Type B pancreatic cell (in vitro differentiated cells): Measurements from ENCODE around the gene AGO1. TPM values are rescaled to one million over a fixed set of nuclear protein-coding genes. Genes with fewer than 3 reads are reported as not detected.

Experiments used
- DNase-seq: peaks from one replicate; pipeline ENCODE4 v3.0.0; 2021; ENCODE audit warnings: mixed read lengths; ENCODE audit not compliant: unreplicated experiment; ENCODE audit errors: extremely low spot score
- H3K27ac Mint-ChIP-seq: 2 replicates; pipeline ENCODE4 v1.8.0; 2021; ENCODE audit warnings: mild to moderate bottlenecking, mixed read lengths
- H3K27me3 Mint-ChIP-seq: 2 replicates; pipeline ENCODE4 v1.8.0; 2021; ENCODE audit warnings: mixed read lengths
- H3K36me3 Mint-ChIP-seq: 2 replicates; pipeline ENCODE4 v1.8.0; 2021; ENCODE audit warnings: mixed read lengths
- H3K4me1 Mint-ChIP-seq: one replicate; pipeline ENCODE4 v1.8.0; 2021; ENCODE audit warnings: mixed read lengths; ENCODE audit not compliant: unreplicated experiment
- H3K4me3 Mint-ChIP-seq: 2 replicates; pipeline ENCODE4 v1.8.0; 2021; ENCODE audit warnings: mild to moderate bottlenecking, mixed read lengths
- H3K9me3 Mint-ChIP-seq: 2 replicates; pipeline ENCODE4 v1.8.0; 2021; ENCODE audit warnings: mixed read lengths
- total RNA-seq: library from RNA; stranded (reverse); gene quantifications from 2 replicates; pipeline ENCODE4 v1.2.1, GENCODE V29; 2021; ENCODE audit warnings: low replicate concordance
- TF ChIP-seq, protein P1 (sequence below): fragments of 200-600 bp; sonication (generic); conservative IDR thresholded peaks from 2 replicates; pipeline ENCODE4 v1.5.0; 2021; ENCODE audit warnings: antibody characterized with exemption, mild to moderate bottlenecking

The AGO1 gene
- total RNA-seq, 1 donor from 2014 or later, result 47.7 TPM

DNA sequence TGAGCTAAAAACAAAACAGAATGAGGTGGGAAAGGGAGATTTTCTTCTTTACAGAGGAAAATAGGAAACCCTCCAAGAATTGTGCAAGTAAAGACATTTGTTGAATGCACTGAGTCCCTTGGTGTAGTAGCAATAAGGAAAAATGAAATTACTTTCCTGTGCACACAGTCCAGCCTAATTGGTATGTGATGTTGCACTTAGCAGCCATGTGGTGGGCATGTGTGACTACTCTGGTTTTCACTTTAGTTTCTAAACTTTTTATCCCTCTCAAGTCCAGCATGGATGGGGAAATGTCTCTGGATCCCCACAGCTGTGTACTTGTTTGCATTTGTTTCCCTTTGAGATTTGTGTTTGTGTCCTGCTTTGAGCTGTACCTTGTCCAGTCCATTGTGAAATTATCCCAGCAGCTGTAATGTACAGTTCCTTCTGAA, 40.8 kb downstream of the AGO1 start:
- TF ChIP-seq, protein P1, sequence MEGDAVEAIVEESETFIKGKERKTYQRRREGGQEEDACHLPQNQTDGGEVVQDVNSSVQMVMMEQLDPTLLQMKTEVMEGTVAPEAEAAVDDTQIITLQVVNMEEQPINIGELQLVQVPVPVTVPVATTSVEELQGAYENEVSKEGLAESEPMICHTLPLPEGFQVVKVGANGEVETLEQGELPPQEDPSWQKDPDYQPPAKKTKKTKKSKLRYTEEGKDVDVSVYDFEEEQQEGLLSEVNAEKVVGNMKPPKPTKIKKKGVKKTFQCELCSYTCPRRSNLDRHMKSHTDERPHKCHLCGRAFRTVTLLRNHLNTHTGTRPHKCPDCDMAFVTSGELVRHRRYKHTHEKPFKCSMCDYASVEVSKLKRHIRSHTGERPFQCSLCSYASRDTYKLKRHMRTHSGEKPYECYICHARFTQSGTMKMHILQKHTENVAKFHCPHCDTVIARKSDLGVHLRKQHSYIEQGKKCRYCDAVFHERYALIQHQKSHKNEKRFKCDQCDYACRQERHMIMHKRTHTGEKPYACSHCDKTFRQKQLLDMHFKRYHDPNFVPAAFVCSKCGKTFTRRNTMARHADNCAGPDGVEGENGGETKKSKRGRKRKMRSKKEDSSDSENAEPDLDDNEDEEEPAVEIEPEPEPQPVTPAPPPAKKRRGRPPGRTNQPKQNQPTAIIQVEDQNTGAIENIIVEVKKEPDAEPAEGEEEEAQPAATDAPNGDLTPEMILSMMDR, result no peak
- DNase-seq, result no peak
- Mint-ChIP-seq H3K27ac (no peak overlapping the region), H3K9me3 (no peaks in the 10 kb centered on the region), H3K4me1 (no peaks in the 10 kb centered on the region), H3K36me3 (peaks cover 28% of the 10 kb centered on the region), H3K27me3 (no peaks in the 10 kb centered on the region), H3K4me3 (no peak overlapping the region)

DNA sequence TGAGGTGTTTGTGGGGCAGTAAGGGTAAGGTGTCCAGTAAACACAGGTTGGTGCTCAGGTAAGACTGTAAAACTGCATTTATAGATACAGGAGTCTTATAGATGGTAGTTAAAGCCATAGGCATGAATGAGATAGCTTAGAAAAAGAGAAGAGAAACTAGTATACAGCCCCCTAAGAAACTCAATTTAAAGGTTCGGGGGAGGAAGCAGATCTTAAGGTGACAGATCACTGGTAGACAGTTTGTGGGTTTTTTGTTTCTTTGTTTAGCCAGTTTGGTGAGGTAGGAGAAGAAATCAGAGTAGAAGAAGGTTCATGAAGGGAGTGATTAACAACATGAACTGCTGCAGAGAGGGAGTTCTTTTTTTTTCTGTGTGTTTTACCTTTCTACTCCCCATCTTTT, 41.8 kb downstream of the AGO1 start:
- Mint-ChIP-seq H3K27ac (no peak overlapping the region), H3K9me3 (no peaks in the 10 kb centered on the region), H3K4me1 (peaks cover 4% of the 10 kb centered on the region), H3K36me3 (peaks cover 24% of the 10 kb centered on the region), H3K4me3 (no peak overlapping the region), H3K27me3 (no peaks in the 10 kb centered on the region)
- no peak for DNase-seq
- TF ChIP-seq, protein P1, result no peak

DNA sequence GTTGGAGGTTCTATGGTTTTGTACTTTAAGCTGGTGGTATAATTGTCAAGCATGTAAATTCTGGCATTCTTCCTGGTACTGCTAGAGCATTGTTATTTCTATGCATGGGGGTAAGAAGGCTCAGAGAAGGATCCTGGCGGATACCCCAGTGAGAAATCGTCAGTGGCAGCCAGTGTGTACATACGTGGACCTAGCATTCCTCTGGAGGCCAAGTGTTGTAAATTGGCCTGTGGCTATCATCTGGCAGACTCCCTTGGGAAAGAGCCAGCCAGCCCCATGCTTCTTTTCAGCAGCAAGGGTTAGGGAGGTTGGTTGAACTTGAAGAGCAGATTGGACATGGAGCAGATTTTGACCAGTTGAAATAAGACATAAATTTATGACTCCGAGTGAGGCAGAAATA, 42.7 kb downstream of the AGO1 start:
- no peak for DNase-seq
- Mint-ChIP-seq H3K36me3 (peaks cover 20% of the 10 kb centered on the region), H3K9me3 (no peaks in the 10 kb centered on the region), H3K27me3 (no peaks in the 10 kb centered on the region), H3K4me3 (no peak overlapping the region), H3K27ac (no peak overlapping the region), H3K4me1 (peaks cover 4% of the 10 kb centered on the region)
- TF ChIP-seq, protein P1, result no peak

DNA sequence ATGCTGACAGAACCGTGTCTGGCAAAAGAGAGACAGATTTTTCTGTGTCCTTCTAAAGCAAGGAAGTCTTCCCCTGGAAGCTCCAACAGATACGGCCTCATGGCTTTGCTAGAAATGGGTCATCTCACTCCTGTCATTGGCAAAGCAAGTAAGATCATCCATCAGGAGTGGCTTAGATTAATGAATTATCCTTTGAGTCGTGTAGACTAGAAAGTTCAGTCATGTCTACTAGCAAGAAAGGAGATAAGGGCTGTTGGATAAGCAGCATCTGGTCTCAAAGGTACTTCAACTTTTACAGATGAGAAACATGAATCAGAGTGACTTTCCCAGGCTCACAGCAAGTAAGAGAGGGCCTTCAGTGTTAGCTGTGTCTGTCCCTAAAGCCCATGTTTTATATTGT, 44.5 kb downstream of the AGO1 start:
- DNase-seq, result no peak
- H3K9me3 Mint-ChIP-seq, result no peaks in the 10 kb centered on the region
- H3K4me3 Mint-ChIP-seq, result no peak overlapping the region
- H3K4me1 Mint-ChIP-seq, result peaks cover 14% of the 10 kb centered on the region
- peaks cover 14% of the 10 kb centered on the region for H3K36me3 Mint-ChIP-seq
- no peak overlapping the region for H3K27ac Mint-ChIP-seq
- H3K27me3 Mint-ChIP-seq, result no peaks in the 10 kb centered on the region
- TF ChIP-seq, protein P1, result no peak

DNA sequence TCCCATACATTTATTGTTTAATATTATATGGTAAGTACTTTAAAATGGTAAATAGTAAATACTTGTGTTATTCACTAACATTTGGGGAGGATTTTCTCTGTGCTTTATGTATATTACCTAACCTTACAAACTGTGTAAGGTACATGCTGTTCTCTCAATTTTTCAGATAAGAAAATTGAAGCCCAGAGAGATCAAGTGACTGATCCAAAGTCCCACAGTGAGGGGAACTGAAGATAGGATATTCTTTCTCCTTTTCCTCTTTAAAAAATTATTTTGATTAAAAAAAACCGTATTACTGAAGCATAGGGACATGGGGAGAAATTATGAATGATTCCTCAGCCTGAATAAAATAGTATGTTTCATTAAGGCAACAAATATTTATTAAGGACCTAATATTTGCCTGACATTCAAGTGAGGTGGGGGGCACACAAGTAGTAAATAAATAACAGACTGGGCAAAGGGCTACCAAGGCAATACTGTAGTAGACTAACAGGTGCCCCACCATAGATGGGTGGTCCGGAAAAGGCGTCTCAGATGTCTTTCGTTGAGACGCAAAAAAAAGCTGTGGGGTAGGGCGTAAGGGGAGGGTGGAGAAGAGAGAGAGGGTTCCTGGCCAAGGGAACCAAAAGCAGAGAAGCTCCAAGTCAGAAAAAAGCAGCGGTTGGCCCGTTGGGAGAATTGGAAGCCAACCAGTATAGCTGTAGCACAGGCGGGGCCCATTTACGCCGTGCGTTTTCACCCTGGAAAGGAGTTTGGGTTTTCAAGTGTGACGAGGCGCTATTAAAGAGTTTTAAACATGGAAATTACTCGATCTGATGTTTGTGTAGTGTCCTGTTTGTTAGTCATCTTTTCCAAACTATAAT, 47.0 kb downstream of the AGO1 start:
- Mint-ChIP-seq H3K27me3 (no peaks in the 10 kb centered on the region), H3K9me3 (no peaks in the 10 kb centered on the region), H3K4me3 (peak overlapping the region; percentile 95), H3K36me3 (peaks cover 4% of the 10 kb centered on the region), H3K27ac (peak overlapping the region; percentile 98), H3K4me1 (peaks cover 30% of the 10 kb centered on the region)
- TF ChIP-seq, protein P1, result no peak
- DNase-seq, result no peak
